H9 (cell line): ENCODE data around the gene FHIT. TPM values are rescaled to one million over a fixed set of nuclear protein-coding genes. Genes with fewer than 3 reads are reported as not detected.

ENCODE experiments used
- DNase-seq: peaks from one replicate; pipeline ENCODE4 v3.0.0-alpha.2; 2017
- H2AFZ ChIP-seq: one replicate; pipeline ENCODE4 v1.6.1; 2013; ENCODE audit warnings: mild to moderate bottlenecking, low read length, control low read depth, moderate library complexity
- H2AK5ac ChIP-seq: 2 replicates; pipeline ENCODE4 v1.6.1; 2013; ENCODE audit warnings: low read length, control low read depth, mixed read lengths; ENCODE audit not compliant: insufficient read length
- H2BK120ac ChIP-seq: one replicate; pipeline ENCODE4 v1.6.1; 2013; ENCODE audit warnings: low read depth, mild to moderate bottlenecking, low read length, control low read depth, inconsistent platforms; ENCODE audit not compliant: poor library complexity, severe bottlenecking
- H2BK12ac ChIP-seq: 2 replicates; pipeline ENCODE4 v1.6.1; 2013; ENCODE audit warnings: low read length, control low read depth, mixed read lengths, low read depth; ENCODE audit not compliant: insufficient read length
- H2BK15ac ChIP-seq: 2 replicates; pipeline ENCODE4 v1.6.1; 2013; ENCODE audit warnings: low read depth, low read length, control low read depth
- H2BK20ac ChIP-seq: one replicate; pipeline ENCODE4 v1.6.1; 2013; ENCODE audit warnings: low read depth, mild to moderate bottlenecking, low read length, control low read depth, inconsistent platforms; ENCODE audit not compliant: poor library complexity, severe bottlenecking
- H2BK5ac ChIP-seq: 2 replicates; pipeline ENCODE4 v1.6.1; 2013; ENCODE audit warnings: low read length, control low read depth, mixed read lengths; ENCODE audit not compliant: insufficient read length
- H3K14ac ChIP-seq: 2 replicates; pipeline ENCODE4 v1.6.1; 2013; ENCODE audit warnings: low read length, control low read depth; ENCODE audit not compliant: insufficient read depth
- H3K18ac ChIP-seq: 2 replicates; pipeline ENCODE4 v1.6.1; 2013; ENCODE audit warnings: low read depth, mild to moderate bottlenecking, mixed read lengths, low read length, control low read depth; ENCODE audit not compliant: insufficient read length
- H3K23ac ChIP-seq: 2 replicates; pipeline ENCODE4 v1.6.1; 2013; ENCODE audit warnings: low read length, control low read depth, mixed read lengths, low read depth; ENCODE audit not compliant: insufficient read length
- H3K23me2 ChIP-seq: 2 replicates; pipeline ENCODE4 v1.6.1; 2013; ENCODE audit warnings: low read depth, mild to moderate bottlenecking, mixed read lengths, low read length, control low read depth; ENCODE audit not compliant: insufficient read length, poor library complexity, severe bottlenecking
- H3K27ac ChIP-seq: 2 replicates; pipeline ENCODE4 v1.5.1; 2013; ENCODE audit warnings: low read length, control low read depth, mixed read lengths, low read depth; ENCODE audit not compliant: insufficient read length
- H3K27me3 ChIP-seq: 2 replicates; pipeline ENCODE4 v1.6.1; 2013; ENCODE audit warnings: low read length, control low read depth, inconsistent platforms; ENCODE audit not compliant: insufficient read depth
- H3K4ac ChIP-seq: 2 replicates; pipeline ENCODE4 v1.6.1; 2013; ENCODE audit warnings: low read depth, mild to moderate bottlenecking, control low read depth, inconsistent platforms, low read length, moderate library complexity
- H3K4me1 ChIP-seq: 2 replicates; pipeline ENCODE4 v1.6.1; 2013; ENCODE audit warnings: low read length, control low read depth, inconsistent platforms; ENCODE audit not compliant: insufficient read depth
- H3K4me2 ChIP-seq: 2 replicates; pipeline ENCODE4 v1.6.1; 2013; ENCODE audit warnings: low read length, control low read depth, mixed read lengths; ENCODE audit not compliant: insufficient read length, insufficient read depth
- H3K56ac ChIP-seq: 2 replicates; pipeline ENCODE4 v1.6.1; 2013; ENCODE audit warnings: low read depth, mild to moderate bottlenecking, mixed read lengths, low read length, control low read depth; ENCODE audit not compliant: insufficient read length
- H3K79me1 ChIP-seq: 2 replicates; pipeline ENCODE4 v1.6.1; 2013; ENCODE audit warnings: low read depth, mild to moderate bottlenecking, moderate library complexity, low read length, control low read depth, inconsistent platforms; ENCODE audit not compliant: insufficient read depth, poor library complexity, severe bottlenecking
- H3K79me2 ChIP-seq: 2 replicates; pipeline ENCODE4 v1.6.1; 2013; ENCODE audit warnings: low read length, control low read depth, inconsistent platforms; ENCODE audit not compliant: insufficient read depth
- H3K9ac ChIP-seq: 2 replicates; pipeline ENCODE4 v1.6.1; 2013; ENCODE audit warnings: low read length, control low read depth, mixed read lengths; ENCODE audit not compliant: insufficient read length; ENCODE audit errors: extremely low read depth
- H3K9me3 ChIP-seq: one replicate; pipeline ENCODE4 v1.6.1; 2013; ENCODE audit warnings: low read depth, low read length, inconsistent platforms; ENCODE audit not compliant: control insufficient read depth
- H3T11ph ChIP-seq: one replicate; pipeline ENCODE4 v1.6.1; 2013; ENCODE audit warnings: mild to moderate bottlenecking, low read length, control low read depth, inconsistent platforms
- H4K20me1 ChIP-seq: one replicate; pipeline ENCODE4 v1.6.1; 2013; ENCODE audit not compliant: control insufficient read depth, insufficient read length, insufficient read depth
- H4K5ac ChIP-seq: 2 replicates; pipeline ENCODE4 v1.6.1; 2013; ENCODE audit warnings: low read depth, mild to moderate bottlenecking, mixed read lengths, low read length, control low read depth; ENCODE audit not compliant: insufficient read length
- H4K8ac ChIP-seq: replicated peaks from 2 replicates; pipeline ENCODE4 v1.6.1; 2013; ENCODE audit warnings: low read length, control low read depth, mixed read lengths, low read depth; ENCODE audit not compliant: insufficient read length
- H4K91ac ChIP-seq: 2 replicates; pipeline ENCODE4 v1.6.1; 2013; ENCODE audit warnings: low read depth, mild to moderate bottlenecking, moderate library complexity, mixed read lengths, low read length, control low read depth; ENCODE audit not compliant: insufficient read length
- H3K27ac Mint-ChIP-seq, 3 experiments: 2 replicates in 2 of 3; 3 replicates in 1 of 3; pipeline ENCODE4 v1.8.0; 2020 to 2021; ENCODE audit warnings: mixed read lengths in 3 of 3, mild to moderate bottlenecking in 1 of 3, moderate library complexity in 1 of 3
- H3K27me3 Mint-ChIP-seq: 2 replicates; pipeline ENCODE4 v1.8.0; 2021; ENCODE audit warnings: low read depth, mild to moderate bottlenecking, moderate library complexity, mixed read lengths
- H3K36me3 Mint-ChIP-seq, 3 experiments: 2 replicates in 2 of 3; 3 replicates in 1 of 3; pipeline ENCODE4 v1.8.0; 2020 to 2021; ENCODE audit warnings: low read depth in 3 of 3, mixed read lengths in 3 of 3; ENCODE audit not compliant: insufficient read depth in 1 of 3
- H3K4me1 Mint-ChIP-seq, 2 experiments: 2 replicates each; pipeline ENCODE4 v1.8.0; 2020; ENCODE audit warnings: mixed read lengths in 2 of 2
- H3K4me3 Mint-ChIP-seq, 2 experiments: 2 replicates in 1 of 2; 3 replicates in 1 of 2; pipeline ENCODE4 v1.8.0; 2020 to 2021; ENCODE audit warnings: mild to moderate bottlenecking in 2 of 2, mixed read lengths in 2 of 2, moderate library complexity in 1 of 2
- H3K9me3 Mint-ChIP-seq, 2 experiments: 2 replicates in 1 of 2; 3 replicates in 1 of 2; pipeline ENCODE4 v1.8.0; 2020; ENCODE audit warnings: mild to moderate bottlenecking in 2 of 2, mixed read lengths in 2 of 2, moderate library complexity in 1 of 2
- CTCF ChIP-seq: fragments of 200-600 bp; sonication (generic); conservative IDR thresholded peaks from 3 replicates; pipeline ENCODE4 v1.8.0; 2021; ENCODE audit warnings: antibody characterized with exemption, mild to moderate bottlenecking
- WGBS: extraction: QIAGEN DNeasy Blood & Tissue Kit; methylation state at CpG from one replicate; pipeline ENCODE4 v1.1.7; 2013; ENCODE audit warnings: missing lambda C conversion rate, low lambda C conversion rate, mixed read lengths; ENCODE audit not compliant: insufficient read length; ENCODE audit errors: extremely low coverage; 5-methylcytosine and 5-hydroxymethylcytosine counted together
- total RNA-seq: library from RNA; stranded (reverse); gene quantifications from 2 replicates; pipeline ENCODE4 v1.2.1, GENCODE V29; 2021

FHIT gene
- total RNA-seq, 1 experiment from 2014 or later = 3.0 TPM

DNA sequence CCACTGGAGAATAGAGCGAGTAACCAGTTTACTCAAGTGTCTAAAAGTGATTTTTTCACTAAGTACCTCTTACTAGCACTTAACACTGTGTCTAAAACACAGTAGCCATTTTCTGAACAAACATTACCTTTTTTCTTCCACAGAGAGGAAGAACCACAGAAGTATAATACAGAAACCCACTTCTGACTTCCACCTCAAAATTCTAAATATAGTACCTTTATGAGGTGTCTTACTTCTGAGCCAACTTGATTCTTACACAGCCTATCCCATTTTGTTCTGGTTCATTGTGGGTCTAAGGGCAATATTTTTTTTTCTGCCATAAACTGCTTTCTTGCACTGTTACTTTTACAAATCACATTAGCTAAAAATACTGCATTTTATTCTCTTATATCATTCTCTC, 821.0 kb downstream of the FHIT start:
- Histone ChIP-seq H3K4ac (no peak overlapping the region), H4K8ac (no peak overlapping the region), H3K18ac (no peak overlapping the region), H3K27me3 (no peaks in the 10 kb centered on the region), H3K56ac (no peak overlapping the region), H3K23me2 (no peaks in the 10 kb centered on the region), H3K9me3 (no peaks in the 10 kb centered on the region), H3K23ac (no peak overlapping the region), H4K91ac (no peak overlapping the region), H3T11ph (no peak overlapping the region), H2BK20ac (no peak overlapping the region), H2AK5ac (no peak overlapping the region), H3K4me2 (no peak overlapping the region), H2BK120ac (no peak overlapping the region), H2BK12ac (no peak overlapping the region), H3K27ac (no peak overlapping the region), H3K9ac (no peak overlapping the region), H4K5ac (no peak overlapping the region), H2BK15ac (no peak overlapping the region), H4K20me1 (no peaks in the 10 kb centered on the region), H3K14ac (no peak overlapping the region), H2AFZ (no peak overlapping the region), H3K79me2 (0 out of 2 replicates have a peak, but pooled peaks cover 2% of the 10 kb centered on the region), H3K79me1 (no peaks in the 10 kb centered on the region), H2BK5ac (no peak overlapping the region), H3K4me1 (no peaks in the 10 kb centered on the region)
- TF ChIP-seq CTCF = no peak
- Mint-ChIP-seq H3K36me3 (no peaks in the 10 kb centered on the region), H3K4me1 (peaks cover 9 to 10% of the 10 kb centered on the region in 2 experiments), H3K27ac (no peak overlapping the region), H3K9me3 (no peaks in the 10 kb centered on the region; a peak in 1 of 5 replicates), H3K27me3 (no peaks in the 10 kb centered on the region), H3K4me3 (no peak overlapping the region)
- no CpG with 5 or more reads among the region's 1 CpG for WGBS
- no peak for DNase-seq
